ENCODE data around the gene TMPRSS11E.
"Not testable (repeated sequence)": the region's sequence is repeated elsewhere in the genome, so short reads cannot be mapped to it uniquely, and the experiment has no call there.

The TMPRSS11E gene

DNA sequence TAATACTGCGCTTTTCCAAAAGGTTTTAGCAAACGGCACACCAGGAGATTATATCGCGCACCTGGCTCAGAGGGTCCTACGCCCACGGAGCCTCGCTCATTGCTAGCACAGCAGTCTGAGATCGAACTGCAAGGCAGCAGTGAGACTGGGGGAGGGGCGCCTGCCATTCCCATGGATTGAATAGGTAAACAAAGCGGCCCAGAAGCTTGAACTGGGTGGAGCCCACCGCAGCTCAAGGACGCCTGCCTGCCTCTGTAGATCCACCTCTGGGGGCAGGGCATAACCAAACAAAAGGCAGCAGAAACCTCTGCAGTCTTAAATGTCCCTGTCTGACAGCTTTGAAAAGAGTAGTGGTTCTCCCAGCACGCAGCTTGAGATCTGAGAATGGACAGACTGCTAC, 95.5 kb downstream of the TMPRSS11E start:
- not testable (repeated sequence) for H3K27ac ChIP-seq (ENCODE audit: low read depth, low read length); H3K36me3 ChIP-seq (ENCODE audit: control insufficient read depth in 1 of 2, insufficient read depth in 2 of 2, low read length in 2 of 2); H3K4me1 ChIP-seq (ENCODE audit: control insufficient read depth in 1 of 2, insufficient read depth in 2 of 2, low read length in 2 of 2); H3K9me3 ChIP-seq (ENCODE audit: control insufficient read depth in 1 of 2, low read length in 2 of 2); H3K9ac ChIP-seq (ENCODE audit: low read depth in 1 of 2, low read length in 2 of 2); H3K27me3 ChIP-seq (ENCODE audit: control insufficient read depth in 1 of 2, insufficient read depth in 2 of 2, low read length in 2 of 2); H3K4me3 ChIP-seq (ENCODE audit: low read depth in 1 of 2, low read length in 2 of 2)
